Daoy (cell line): ENCODE data around the gene TXNDC9. TPM values are rescaled to one million over a fixed set of nuclear protein-coding genes. Genes with fewer than 3 reads are reported as not detected.
"Not testable (repeated sequence)": the region's sequence is repeated elsewhere in the genome, so short reads cannot be mapped to it uniquely, and the experiment has no call there.

Experiments
- DNase-seq: peaks from one replicate; pipeline ENCODE4 v3.0.0-alpha.2; 2015; ENCODE audit warnings: low read depth
- total RNA-seq: library from RNA; depleted of rRNA; stranded (reverse); fragments of >200 nt; shearing (Covaris generic); gene quantifications from 2 replicates; pipeline ENCODE4 v1.2.3, GENCODE V29; 2014; rRNA removed

The TXNDC9 gene
- 111 and 121 TPM in 2 replicates for total RNA-seq

DNA sequence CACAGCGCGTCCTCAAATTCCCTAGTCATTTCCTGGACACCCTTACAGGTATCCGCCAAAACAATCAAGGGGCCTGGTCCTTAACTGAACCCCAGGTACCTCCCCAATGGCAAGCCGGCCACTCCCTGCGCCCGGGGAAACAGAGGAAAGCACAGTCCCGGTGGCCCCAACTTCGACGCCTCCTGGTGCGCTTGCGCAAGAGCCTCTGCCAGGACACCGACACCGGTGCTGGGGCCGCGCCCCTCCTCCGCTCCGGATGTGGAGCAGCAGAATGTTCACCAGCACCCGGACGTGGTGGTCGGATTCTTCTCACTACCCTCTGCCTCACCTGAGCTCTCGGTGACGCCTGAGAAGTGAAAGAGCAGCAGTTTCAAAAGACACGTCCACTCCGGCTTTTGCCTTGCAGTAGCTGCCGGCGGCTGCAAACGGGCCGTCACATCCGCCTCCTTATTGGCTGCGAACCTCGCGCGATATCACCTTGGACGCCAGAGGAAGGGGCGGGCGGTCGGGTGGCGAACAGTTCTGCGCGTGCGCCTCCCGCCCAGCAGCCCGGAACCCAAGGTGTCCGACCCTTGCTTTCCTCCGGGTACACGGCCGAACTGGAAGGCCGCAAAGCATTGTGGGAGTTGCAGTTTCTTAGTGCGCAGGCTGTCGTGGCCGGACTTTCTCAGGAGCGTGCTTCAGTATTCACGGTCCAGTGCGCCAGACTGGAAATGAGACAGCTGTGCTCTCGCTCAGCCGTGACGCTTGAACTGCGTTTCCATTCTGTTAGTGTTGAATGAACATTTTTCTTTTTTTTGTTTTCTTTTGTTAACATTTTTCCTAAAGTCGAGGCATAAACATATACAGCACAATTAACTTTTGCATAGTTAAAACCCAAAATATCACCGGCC lies at the start of gene TXNDC9:
TSS of gene TXNDC9 (minus strand) at position 423 of the 893 bp plus-strand sequence. CDS start 3,123 bp downstream, outside the sequence.
- DNase-seq = peak; percentile 99

GRCh38 chr2:99382143-99382542 lies 46.0 kb upstream of the TXNDC9 start:
- no peak for DNase-seq

DNA sequence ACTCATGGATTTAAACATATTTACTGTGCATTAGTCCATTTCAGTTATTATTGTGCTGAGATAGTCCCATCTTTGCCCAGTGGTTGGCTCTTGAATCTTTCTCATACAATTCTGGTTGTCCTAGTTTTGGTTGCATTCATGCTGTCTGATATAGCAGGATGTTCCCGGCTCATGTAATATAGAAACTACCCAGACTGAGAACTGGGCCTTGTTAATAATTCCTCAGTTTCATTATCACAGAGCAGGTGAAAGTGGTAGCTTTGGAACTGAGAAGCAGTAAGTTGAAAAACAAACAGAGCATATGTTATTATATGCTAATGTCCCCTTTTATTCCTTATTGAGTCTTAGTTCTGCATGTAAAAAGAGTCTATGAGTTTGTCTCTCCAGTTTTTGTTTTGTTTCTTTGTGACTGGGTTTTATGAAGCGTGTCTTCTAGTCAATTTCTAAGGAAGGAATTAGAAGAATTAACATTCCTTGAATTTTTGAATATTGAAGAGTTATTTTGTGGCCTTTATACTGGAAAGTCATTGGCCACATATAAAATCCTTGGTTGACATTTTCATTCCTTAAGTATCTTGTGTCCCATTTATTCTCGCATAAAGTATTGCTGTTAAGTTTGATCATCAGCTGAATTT lies 44.4 kb upstream of the TXNDC9 start:
- no peak for DNase-seq

DNA sequence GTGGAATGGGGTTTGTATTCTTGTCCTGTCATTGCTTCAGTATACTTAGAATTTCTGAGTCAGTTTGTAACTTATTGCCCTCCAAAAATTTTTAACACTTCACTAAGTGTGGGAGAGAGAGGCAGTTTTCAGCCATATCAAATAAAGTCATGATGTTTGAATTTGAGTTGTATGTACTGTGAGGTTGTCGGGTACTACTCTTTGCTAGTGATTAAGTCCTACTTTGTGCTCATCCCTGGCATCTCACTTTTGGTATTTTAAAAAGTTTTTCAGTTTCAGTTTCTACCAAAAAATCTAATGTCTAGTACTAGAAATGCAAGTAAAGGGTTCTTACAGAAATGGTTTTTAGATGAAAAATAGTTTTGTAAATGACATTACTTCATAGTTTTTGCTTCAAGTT lies 41.7 kb upstream of the TXNDC9 start:
- DNase-seq = no peak

GRCh38 chr2:99376254-99376864 lies 40.2 kb upstream of the TXNDC9 start:
- no peak for DNase-seq

- no peak for DNase-seq
Observed at GRCh38 chr2:99374747-99375146, 38.6 kb upstream of the TXNDC9 start.

- DNase-seq = no peak
Observed at GRCh38 chr2:99373144-99373543, 37.0 kb upstream of the TXNDC9 start.

DNA sequence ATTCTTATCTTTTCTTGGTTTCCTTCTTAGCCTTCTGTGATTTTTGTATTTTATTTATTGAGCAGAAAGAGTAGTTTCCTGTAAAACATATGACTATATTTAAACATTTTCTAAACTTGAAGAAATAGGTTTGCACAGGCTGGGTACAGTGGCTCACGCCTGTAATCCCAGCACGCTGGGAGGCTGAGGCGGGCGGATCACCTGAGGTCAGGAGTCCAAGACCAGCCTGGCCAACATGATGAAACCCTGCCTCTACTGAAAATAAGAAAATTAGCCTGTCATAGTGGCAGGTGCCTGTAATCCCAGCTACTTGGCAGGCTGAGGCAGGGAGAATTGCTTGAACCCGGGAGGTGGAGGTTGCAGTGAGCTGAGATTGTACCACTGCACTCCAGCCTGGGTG lies 32.7 kb upstream of the TXNDC9 start:
- DNase-seq = not testable (repeated sequence)

- no peak for DNase-seq
Observed at GRCh38 chr2:99365661-99366060, 29.5 kb upstream of the TXNDC9 start.

DNA sequence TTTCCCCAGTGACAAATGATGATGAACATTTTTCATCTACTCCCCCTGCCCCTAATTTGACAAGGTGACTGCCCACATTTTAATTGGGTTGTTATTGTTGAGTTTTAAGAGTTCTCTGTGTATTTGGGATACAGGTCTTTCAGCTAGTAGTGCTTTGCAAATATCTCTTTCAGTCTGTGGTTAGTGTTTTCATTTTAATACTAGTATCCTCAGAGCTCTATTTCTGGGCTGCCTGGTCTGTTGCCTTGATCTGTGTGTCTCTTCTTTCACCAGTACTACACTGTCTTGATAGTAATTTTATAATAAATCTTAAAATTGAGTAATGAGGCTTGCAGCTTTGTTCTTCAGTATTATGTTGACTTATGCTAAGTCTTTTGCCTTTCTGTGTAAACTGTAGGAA lies 20.7 kb upstream of the TXNDC9 start:
- no peak for DNase-seq

- not testable (repeated sequence) for DNase-seq
Observed at GRCh38 chr2:99354825-99355224, 18.7 kb upstream of the TXNDC9 start.

DNA sequence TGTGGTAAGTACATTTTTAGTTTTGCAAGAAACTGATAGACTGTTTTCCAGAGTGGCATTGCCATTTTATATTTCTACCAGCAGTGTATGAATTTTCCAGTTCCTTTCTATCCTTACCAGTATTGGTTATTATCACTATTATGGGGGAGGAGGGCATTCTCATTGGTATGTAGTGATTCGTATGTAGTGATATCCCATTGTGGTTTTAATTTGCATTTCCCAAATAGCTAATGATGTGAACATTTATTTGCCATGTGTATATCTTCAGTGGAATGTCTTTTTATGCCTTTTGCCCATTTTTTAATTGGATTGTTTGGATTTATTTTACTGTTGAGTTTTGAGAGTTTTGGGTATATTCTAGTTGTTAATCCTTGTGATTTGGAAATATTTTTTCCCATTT lies 17.9 kb upstream of the TXNDC9 start:
- DNase-seq = no peak

- no peak for DNase-seq
Observed at GRCh38 chr2:99350194-99350593, 14.1 kb upstream of the TXNDC9 start.

- DNase-seq = no peak
Observed at GRCh38 chr2:99348173-99348572, 12.0 kb upstream of the TXNDC9 start.

DNA sequence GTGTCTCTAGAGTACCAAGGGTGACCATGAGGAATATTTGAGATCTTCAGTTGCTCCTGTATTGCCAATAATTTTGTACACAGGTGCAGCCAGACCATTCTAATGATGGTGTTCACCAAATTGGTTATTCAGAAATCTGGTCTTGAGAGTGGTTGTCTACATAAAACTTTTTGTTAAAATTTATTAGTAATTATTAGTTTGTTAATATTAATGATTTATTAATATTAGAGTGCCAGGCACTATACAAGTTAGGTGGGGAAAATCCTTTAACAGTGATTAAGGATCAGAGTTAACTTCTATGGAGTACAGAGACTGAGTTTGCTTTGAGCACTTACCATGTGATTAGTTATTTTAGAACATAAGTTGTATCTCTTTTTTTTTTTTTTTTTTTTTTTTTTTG lies 10.1 kb upstream of the TXNDC9 start:
- no peak for DNase-seq

DNA sequence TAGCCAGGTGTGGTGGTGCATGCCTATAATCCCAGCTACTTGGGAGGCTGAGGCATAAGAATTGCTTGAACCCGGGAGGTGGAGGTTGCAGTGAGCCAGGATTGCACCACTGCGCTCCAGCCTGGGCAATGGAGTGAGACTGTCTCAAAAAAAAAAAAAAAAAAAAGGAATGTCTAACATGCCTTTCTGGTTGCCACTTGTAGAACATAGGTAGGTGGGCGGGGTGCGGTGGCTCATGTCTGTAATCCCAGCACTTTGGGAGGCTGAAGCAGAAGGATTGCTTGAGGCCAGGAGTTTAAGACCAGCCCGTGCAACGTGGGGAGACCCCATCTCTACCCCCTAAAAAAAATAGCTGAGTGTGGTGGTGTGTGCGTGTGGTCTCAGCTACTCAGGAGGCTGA lies 9.3 kb upstream of the TXNDC9 start:
- not testable (repeated sequence) for DNase-seq

- DNase-seq = no peak
Observed at GRCh38 chr2:99342536-99342935, 6.4 kb upstream of the TXNDC9 start.

- DNase-seq = no peak
Observed at GRCh38 chr2:99340669-99341236, 4.6 kb upstream of the TXNDC9 start.

DNA sequence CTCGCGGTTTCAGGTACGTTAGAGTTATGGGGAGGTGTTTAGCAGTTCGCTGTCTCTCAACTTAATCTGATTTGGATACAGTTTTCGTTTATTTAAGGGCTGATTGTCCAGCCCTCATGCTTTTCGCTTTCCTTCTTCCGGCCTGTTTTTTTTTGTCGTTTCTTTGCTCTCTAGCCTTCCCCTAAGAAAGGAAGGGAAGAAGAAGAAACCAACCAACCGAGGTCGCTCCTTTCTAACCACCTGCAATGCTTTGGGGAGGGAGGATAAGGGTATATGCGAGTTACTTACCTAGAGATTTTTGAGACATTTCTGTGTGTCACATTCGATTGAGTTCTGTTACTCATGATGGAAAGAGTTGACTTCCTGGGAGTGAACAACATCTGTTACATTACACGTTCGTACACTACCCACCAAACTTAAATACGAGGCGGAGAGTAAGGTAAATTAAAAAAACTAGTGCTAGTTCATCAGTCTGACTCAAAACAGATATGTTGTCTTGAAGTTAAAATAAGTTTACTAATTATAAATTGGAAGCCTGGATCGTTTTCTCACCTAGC lies 2.0 kb upstream of the TXNDC9 start:
- peak; percentile 4 for DNase-seq

DNA sequence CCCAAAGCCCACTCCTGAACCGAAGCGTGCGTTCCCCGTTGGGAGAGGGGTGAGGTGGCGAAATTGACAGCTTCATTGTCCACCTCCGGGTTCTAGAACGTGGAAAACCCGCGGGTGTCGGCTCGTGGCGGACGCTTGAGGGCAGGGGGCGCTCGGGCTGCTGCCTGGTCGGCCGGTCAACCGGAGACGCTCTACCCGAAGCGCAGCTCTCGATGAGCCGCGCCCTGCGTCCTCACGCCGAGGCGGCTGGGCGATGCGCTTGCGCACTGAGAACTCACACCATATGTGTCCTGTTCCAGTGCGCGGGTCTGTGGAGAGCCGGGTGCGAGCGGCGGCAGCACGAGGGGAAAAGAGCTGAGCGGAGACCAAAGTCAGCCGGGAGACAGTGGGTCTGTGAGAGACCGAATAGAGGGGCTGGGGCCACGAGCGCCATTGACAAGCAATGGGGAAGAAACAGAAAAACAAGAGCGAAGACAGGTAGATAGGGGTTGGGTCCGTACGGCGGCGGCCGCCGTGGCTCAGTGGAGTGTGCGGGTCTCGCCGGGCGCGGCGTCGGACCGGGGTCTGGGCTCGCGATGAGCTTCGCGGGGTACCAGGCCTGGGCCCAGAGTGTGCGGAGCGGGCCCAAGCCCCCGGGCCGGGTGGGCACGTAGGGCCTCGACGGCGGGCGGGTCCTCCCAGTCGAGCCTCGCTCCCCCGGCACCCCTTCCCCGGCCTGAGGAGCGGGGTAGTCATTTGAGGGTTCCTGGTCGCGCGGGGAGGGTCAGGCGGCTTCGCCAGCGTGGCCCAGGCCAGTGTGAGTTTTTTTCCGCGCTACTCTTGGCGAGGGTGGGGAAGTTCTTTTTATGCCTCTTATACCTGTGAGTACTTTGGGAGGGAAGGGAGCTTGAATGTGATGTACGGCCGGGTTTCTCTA lies 1.2 kb upstream of the TXNDC9 start, which contains the start of gene EIF5B:
TSS of gene EIF5B (plus strand) at position 277 of the 916 bp plus-strand sequence. CDS start at position 443, 166 bp downstream.
- peak; percentile 98 for DNase-seq

GRCh38 chr2:99336804-99337112 lies 625 bp upstream of the TXNDC9 start:
- no peak for DNase-seq
